HepG2 (cell line): Measurements from ENCODE around the gene RAB9A. TPM values are rescaled to one million over a fixed set of nuclear protein-coding genes. Genes with fewer than 3 reads are reported as not detected.

Experiments used
- ATF7 ChIP-seq, 2 experiments: fragments of 450-650 bp in 1 of 2; sonication (generic) in 1 of 2; formaldehyde crosslinking in 1 of 2; IDR thresholded peaks; 2 replicates each; pipeline versions ENCODE4 v1.4.0 to v1.6.1; 2016 to 2020; ENCODE audit warnings: antibody characterized with exemption in 1 of 2, mild to moderate bottlenecking in 1 of 2, missing genetic modification reagents in 1 of 2
- BCL6 ChIP-seq: IDR thresholded peaks from 2 replicates; pipeline ENCODE4 v1.6.1; 2016; ENCODE audit warnings: missing genetic modification reagents, missing compliant biosample characterization
- HOXD1 ChIP-seq: sonication (generic); formaldehyde crosslinking; IDR thresholded peaks from 2 replicates; pipeline ENCODE4 v1.5.0; 2020; ENCODE audit warnings: missing genetic modification reagents
- MED8 ChIP-seq: sonication (generic); formaldehyde crosslinking; IDR thresholded peaks from 2 replicates; pipeline ENCODE4 v1.8.1; 2023; ENCODE audit warnings: mild to moderate bottlenecking, missing genetic modification reagents; ENCODE audit not compliant: insufficient replicate concordance
- PTBP1 ChIP-seq: fragments of 200-400 bp; formaldehyde crosslinking; IDR thresholded peaks from 2 replicates; pipeline ENCODE4 v1.6.1; 2018; ENCODE audit warnings: low read length, low read depth; ENCODE audit not compliant: poor library complexity, severe bottlenecking
- SOX6 ChIP-seq, 2 experiments: fragments of 450-650 bp in 1 of 2; sonication (generic) in 1 of 2; formaldehyde crosslinking in 1 of 2; IDR thresholded peaks; 2 replicates each; pipeline versions ENCODE4 v1.4.0 to v1.6.1; 2017 to 2020; ENCODE audit warnings: antibody characterized with exemption in 1 of 2, mild to moderate bottlenecking in 1 of 2, missing genetic modification reagents in 1 of 2
- TBL1XR1 ChIP-seq: fragments of 150-350 bp; IDR thresholded peaks from 2 replicates; pipeline ENCODE4 v1.6.1; 2014; ENCODE audit warnings: borderline replicate concordance, low read length; ENCODE audit not compliant: partially characterized antibody
- ZKSCAN8 ChIP-seq: IDR thresholded peaks from 2 replicates; pipeline ENCODE4 v1.6.1; 2016; ENCODE audit warnings: borderline replicate concordance, missing genetic modification reagents, missing compliant biosample characterization
- ZNF567 ChIP-seq: sonication (generic); formaldehyde crosslinking; IDR thresholded peaks from 2 replicates; pipeline ENCODE4 v1.8.1; 2023; ENCODE audit warnings: mild to moderate bottlenecking, missing genetic modification reagents, borderline replicate concordance
- ZNF605 ChIP-seq: sonication (generic); formaldehyde crosslinking; IDR thresholded peaks from 2 replicates; pipeline ENCODE4 v1.8.0; 2022; ENCODE audit warnings: mild to moderate bottlenecking, missing genetic modification reagents
- ZNF674 ChIP-seq: sonication (generic); formaldehyde crosslinking; IDR thresholded peaks from 2 replicates; pipeline ENCODE4 v1.5.0; 2020; ENCODE audit warnings: low read depth, mild to moderate bottlenecking, missing genetic modification reagents
- polyA plus RNA-seq, 8 experiments: library from polyadenylated mRNA; depleted of rRNA in 3 of 8; stranded (reverse) in 7 of 8; unstranded in 1 of 8; fragments of >200 nt; fragmentation: Illumina TruSeq in 4 of 8; extraction: Trizol in 4 of 8; gene quantifications; 2 replicates each; pipeline versions ENCODE4 v1.2.1 to v1.2.3, GENCODE V29; 2011 to 2016; ENCODE audit warnings: low read depth in 4 of 8, missing spikeins in 1 of 8, mixed read lengths in 1 of 8; ENCODE audit not compliant: insufficient read depth in 1 of 8
- total RNA-seq, 5 experiments: library from RNA; depleted of rRNA; stranded (reverse); fragments of >200 nt; fragmentation: Illumina TruSeq; extraction: Trizol; gene quantifications; 2 replicates each; pipeline ENCODE4 v1.2.3, GENCODE V29; 2016; ENCODE audit warnings: low read depth in 1 of 5
- TF ChIP-seq, protein P1 (sequence below), 2 experiments: fragments of 450-650 bp in 1 of 2; sonication (generic) in 1 of 2; formaldehyde crosslinking in 1 of 2; IDR thresholded peaks; 2 replicates each; pipeline versions ENCODE4 v1.6.1 to v1.8.0; 2016 to 2022; ENCODE audit warnings: antibody characterized with exemption in 1 of 2, mild to moderate bottlenecking in 1 of 2, missing genetic modification reagents in 1 of 2
- TF ChIP-seq, protein P2 (sequence below): sonication (generic); formaldehyde crosslinking; IDR thresholded peaks from 2 replicates; pipeline ENCODE4 v1.8.1; 2023; ENCODE audit warnings: mild to moderate bottlenecking, missing genetic modification reagents, borderline replicate concordance
- TF ChIP-seq, protein P3 (sequence below): sonication (generic); formaldehyde crosslinking; IDR thresholded peaks from 2 replicates; pipeline ENCODE4 v1.5.0; 2020; ENCODE audit warnings: missing genetic modification reagents
- TF ChIP-seq, protein P4 (sequence below): sonication (generic); formaldehyde crosslinking; IDR thresholded peaks from 2 replicates; pipeline ENCODE4 v1.8.0; 2022; ENCODE audit warnings: mild to moderate bottlenecking, missing genetic modification reagents; ENCODE audit not compliant: insufficient replicate concordance

RAB9A gene
- total and polyA plus RNA-seq, 2 of the 13 experiments (the other 11 are each of a cell fraction or from before 2014, with no cell fraction given): 10.5 to 23.1 TPM

DNA sequence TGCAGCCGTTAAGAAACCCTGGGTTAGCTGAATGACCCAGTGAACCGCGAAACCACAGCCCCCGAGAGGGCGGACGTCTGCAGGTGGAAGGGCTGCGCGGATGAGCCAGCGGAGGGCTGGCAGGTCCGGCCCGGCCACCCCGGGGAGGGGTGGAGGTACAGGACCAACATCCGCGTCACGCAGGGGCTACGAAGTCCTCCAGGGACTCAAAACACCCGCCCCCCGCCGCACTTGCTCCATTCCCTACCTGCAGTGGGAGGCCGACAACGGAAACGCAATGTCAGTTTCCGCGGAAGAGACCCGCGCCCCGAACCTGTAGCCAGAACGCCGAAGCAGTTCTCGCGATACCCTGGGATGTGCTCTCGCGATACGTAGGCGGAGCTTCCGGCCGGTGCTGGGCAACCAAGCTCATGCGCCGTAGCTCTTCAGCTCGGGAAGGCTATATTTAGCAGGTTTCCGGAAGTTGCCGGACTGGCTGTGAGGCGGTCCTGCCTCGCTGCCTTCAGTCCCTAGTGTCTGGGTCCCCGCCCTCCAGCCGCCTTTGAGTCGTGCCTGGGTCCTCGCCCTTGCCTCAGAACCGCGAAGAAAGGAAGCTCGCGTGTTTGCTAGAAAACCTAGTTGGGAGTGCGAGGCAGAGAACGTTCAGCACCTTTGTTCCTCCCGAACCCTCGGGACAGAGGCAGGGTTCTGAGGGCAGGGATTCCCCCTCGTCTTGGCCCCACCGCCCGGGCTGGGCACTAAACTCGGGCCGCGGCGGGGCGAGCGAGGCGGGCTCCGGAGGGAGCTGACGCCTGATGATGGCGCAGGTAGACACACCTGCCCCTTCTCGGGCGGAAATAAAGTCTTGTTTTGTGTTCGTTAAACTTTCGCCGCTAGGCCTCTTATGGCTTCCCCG, 45.6 kb downstream of the RAB9A start, which contains the start of the genes OFD1 and TRAPPC2 (continued):
- TF ChIP-seq ATF7 (IDR thresholded peaks at IDR 0.05) (no peak), ATF7 (CRISPR knock-in tag; IDR thresholded peaks at IDR 0.05) (no peak), ZNF674 (CRISPR knock-in tag) (no peak), PTBP1 (no peak), BCL6 (no peak), MED8 (CRISPR knock-in tag) (no peak), ZNF605 (CRISPR knock-in tag) (0 out of 2 replicates have a peak, but pooled peaks have one; percentile 41), TBL1XR1 (no peak), HOXD1 (CRISPR knock-in tag) (no peak), SOX6 (IDR thresholded peaks at IDR 0.05) (no peak), SOX6 (CRISPR knock-in tag; IDR thresholded peaks at IDR 0.05) (peak; percentile 49; the same call in 1 of the 2 replicates), ZKSCAN8 (CRISPR knock-in tag) (no peak), ZNF567 (no peak)
- TF ChIP-seq, protein P1, sequence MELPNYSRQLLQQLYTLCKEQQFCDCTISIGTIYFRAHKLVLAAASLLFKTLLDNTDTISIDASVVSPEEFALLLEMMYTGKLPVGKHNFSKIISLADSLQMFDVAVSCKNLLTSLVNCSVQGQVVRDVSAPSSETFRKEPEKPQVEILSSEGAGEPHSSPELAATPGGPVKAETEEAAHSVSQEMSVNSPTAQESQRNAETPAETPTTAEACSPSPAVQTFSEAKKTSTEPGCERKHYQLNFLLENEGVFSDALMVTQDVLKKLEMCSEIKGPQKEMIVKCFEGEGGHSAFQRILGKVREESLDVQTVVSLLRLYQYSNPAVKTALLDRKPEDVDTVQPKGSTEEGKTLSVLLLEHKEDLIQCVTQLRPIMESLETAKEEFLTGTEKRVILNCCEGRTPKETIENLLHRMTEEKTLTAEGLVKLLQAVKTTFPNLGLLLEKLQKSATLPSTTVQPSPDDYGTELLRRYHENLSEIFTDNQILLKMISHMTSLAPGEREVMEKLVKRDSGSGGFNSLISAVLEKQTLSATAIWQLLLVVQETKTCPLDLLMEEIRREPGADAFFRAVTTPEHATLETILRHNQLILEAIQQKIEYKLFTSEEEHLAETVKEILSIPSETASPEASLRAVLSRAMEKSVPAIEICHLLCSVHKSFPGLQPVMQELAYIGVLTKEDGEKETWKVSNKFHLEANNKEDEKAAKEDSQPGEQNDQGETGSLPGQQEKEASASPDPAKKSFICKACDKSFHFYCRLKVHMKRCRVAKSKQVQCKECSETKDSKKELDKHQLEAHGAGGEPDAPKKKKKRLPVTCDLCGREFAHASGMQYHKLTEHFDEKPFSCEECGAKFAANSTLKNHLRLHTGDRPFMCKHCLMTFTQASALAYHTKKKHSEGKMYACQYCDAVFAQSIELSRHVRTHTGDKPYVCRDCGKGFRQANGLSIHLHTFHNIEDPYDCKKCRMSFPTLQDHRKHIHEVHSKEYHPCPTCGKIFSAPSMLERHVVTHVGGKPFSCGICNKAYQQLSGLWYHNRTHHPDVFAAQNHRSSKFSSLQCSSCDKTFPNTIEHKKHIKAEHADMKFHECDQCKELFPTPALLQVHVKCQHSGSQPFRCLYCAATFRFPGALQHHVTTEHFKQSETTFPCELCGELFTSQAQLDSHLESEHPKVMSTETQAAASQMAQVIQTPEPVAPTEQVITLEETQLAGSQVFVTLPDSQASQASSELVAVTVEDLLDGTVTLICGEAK (IDR thresholded peaks at IDR 0.05): no peak
- TF ChIP-seq, protein P1 (CRISPR knock-in tag; IDR thresholded peaks at IDR 0.05): peak; percentile 81
- TF ChIP-seq, protein P2, sequence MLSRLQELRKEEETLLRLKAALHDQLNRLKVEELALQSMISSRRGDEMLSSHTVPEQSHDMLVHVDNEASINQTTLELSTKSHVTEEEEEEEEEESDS (CRISPR knock-in tag): no peak
- TF ChIP-seq, protein P3, sequence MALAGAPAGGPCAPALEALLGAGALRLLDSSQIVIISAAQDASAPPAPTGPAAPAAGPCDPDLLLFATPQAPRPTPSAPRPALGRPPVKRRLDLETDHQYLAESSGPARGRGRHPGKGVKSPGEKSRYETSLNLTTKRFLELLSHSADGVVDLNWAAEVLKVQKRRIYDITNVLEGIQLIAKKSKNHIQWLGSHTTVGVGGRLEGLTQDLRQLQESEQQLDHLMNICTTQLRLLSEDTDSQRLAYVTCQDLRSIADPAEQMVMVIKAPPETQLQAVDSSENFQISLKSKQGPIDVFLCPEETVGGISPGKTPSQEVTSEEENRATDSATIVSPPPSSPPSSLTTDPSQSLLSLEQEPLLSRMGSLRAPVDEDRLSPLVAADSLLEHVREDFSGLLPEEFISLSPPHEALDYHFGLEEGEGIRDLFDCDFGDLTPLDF (CRISPR knock-in tag): no peak
- TF ChIP-seq, protein P4, sequence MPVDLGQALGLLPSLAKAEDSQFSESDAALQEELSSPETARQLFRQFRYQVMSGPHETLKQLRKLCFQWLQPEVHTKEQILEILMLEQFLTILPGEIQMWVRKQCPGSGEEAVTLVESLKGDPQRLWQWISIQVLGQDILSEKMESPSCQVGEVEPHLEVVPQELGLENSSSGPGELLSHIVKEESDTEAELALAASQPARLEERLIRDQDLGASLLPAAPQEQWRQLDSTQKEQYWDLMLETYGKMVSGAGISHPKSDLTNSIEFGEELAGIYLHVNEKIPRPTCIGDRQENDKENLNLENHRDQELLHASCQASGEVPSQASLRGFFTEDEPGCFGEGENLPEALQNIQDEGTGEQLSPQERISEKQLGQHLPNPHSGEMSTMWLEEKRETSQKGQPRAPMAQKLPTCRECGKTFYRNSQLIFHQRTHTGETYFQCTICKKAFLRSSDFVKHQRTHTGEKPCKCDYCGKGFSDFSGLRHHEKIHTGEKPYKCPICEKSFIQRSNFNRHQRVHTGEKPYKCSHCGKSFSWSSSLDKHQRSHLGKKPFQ (CRISPR knock-in tag): no peak
